Inflammatory macrophage treated with lipopolysaccharide for 1 hour (primary cell): ENCODE data around the gene COL1A2.

Experiments
- DNase-seq, 2 donors: peaks; one replicate each; pipeline ENCODE4 v3.0.0-alpha.2; 2020 to 2022

COL1A2 gene

GRCh38 chr7:94439893-94440381, 45.2 kb downstream of the COL1A2 start:
- DNase-seq = no peak

- no peak for DNase-seq
These were observed 45.9 kb downstream of the COL1A2 start for GRCh38 chr7:94440451-94441039.

GRCh38 chr7:94441138-94441537, 46.4 kb downstream of the COL1A2 start:
- DNase-seq = no peak

- DNase-seq = no peak
These were observed 47.9 kb downstream of the COL1A2 start for GRCh38 chr7:94442639-94443038.

GRCh38 chr7:94444813-94445212, 50.1 kb downstream of the COL1A2 start:
- DNase-seq = no peak

- DNase-seq = no peak
These were observed 51.0 kb downstream of the COL1A2 start for GRCh38 chr7:94445696-94446194.

- no peak for DNase-seq
These were observed 51.6 kb downstream of the COL1A2 start for GRCh38 chr7:94446308-94446707.

- DNase-seq = peak; percentile 19 to 51
These were observed 54.5 kb downstream of the COL1A2 start for GRCh38 chr7:94449151-94449725.

GRCh38 chr7:94450044-94450697, 55.5 kb downstream of the COL1A2 start:
- DNase-seq = no peak

- no peak for DNase-seq
These were observed 56.5 kb downstream of the COL1A2 start for GRCh38 chr7:94451187-94451586.

GRCh38 chr7:94452239-94452638, 57.5 kb downstream of the COL1A2 start:
- no peak for DNase-seq

GRCh38 chr7:94453898-94454297, 59.2 kb downstream of the COL1A2 start:
- peak in 1 of 2 donors; percentile 3 for DNase-seq

GRCh38 chr7:94458041-94458440, 63.3 kb downstream of the COL1A2 start:
- no peak for DNase-seq

GRCh38 chr7:94466516-94466915, 71.8 kb downstream of the COL1A2 start:
- no peak for DNase-seq

- no peak for DNase-seq
These were observed 76.9 kb downstream of the COL1A2 start for GRCh38 chr7:94471604-94472003.

- no peak for DNase-seq
These were observed 77.9 kb downstream of the COL1A2 start for GRCh38 chr7:94472608-94473007.

- DNase-seq = no peak
These were observed 81.7 kb downstream of the COL1A2 start for GRCh38 chr7:94476251-94476840.

GRCh38 chr7:94477878-94478277, 83.2 kb downstream of the COL1A2 start:
- no peak for DNase-seq

GRCh38 chr7:94478648-94479214, 84.0 kb downstream of the COL1A2 start:
- no peak for DNase-seq
